ENCODE results near the gene MED7. TPM values are rescaled to one million over a fixed set of nuclear protein-coding genes. Genes with fewer than 3 reads are reported as not detected.

MED7 gene
- total RNA-seq, 2 experiments from 2014 or later: 18.9 to 23.3 TPM

- intact Hi-C loops (cut with micrococcal nuclease; ENCODE audit: unreplicated experiment): no loop called here
- H3K9me3 ChIP-seq (ENCODE audit: low read length): peaks cover 3% of the 10 kb centered on the region; the same call in 1 of the 2 replicates
- H3K4me2 ChIP-seq (ENCODE audit: low read length): no peak overlapping the region
- H3K4me1 ChIP-seq (ENCODE audit: insufficient read depth, low read length, poor library complexity, severe bottlenecking): no peaks in the 10 kb centered on the region
- no peak for TF ChIP-seq EZH2phosphoT487 (IDR thresholded peaks at IDR 0.05; ENCODE audit: borderline replicate concordance, low read depth, low read length)
- TF ChIP-seq, protein P1, sequence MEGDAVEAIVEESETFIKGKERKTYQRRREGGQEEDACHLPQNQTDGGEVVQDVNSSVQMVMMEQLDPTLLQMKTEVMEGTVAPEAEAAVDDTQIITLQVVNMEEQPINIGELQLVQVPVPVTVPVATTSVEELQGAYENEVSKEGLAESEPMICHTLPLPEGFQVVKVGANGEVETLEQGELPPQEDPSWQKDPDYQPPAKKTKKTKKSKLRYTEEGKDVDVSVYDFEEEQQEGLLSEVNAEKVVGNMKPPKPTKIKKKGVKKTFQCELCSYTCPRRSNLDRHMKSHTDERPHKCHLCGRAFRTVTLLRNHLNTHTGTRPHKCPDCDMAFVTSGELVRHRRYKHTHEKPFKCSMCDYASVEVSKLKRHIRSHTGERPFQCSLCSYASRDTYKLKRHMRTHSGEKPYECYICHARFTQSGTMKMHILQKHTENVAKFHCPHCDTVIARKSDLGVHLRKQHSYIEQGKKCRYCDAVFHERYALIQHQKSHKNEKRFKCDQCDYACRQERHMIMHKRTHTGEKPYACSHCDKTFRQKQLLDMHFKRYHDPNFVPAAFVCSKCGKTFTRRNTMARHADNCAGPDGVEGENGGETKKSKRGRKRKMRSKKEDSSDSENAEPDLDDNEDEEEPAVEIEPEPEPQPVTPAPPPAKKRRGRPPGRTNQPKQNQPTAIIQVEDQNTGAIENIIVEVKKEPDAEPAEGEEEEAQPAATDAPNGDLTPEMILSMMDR (conservative IDR thresholded peaks at IDR 0.05; ENCODE audit: low read length): no peak
- no TSS peak for BruUV-seq (replicated peaks)
- DNase-seq (ENCODE audit: low spot score): no peak
- 0 out of 2 replicates have a peak overlapping the region, but pooled peaks have one; percentile 35 for H2AFZ ChIP-seq (ENCODE audit: low read length)
- H4K20me1 ChIP-seq (ENCODE audit: insufficient read depth, low read length): no peaks in the 10 kb centered on the region
- H3K27ac ChIP-seq (ENCODE audit: low read depth, low read length, poor library complexity, severe bottlenecking): no peak overlapping the region
- ChIA-PET POLR2A (interaction anchor here (0.6 to 1.6 kb wide), 8 partner anchors 13 to 254 kb away, joined by 3 to 9 read pairs (median 4); partner anchors contain the start of gene MED7), CTCF (ENCODE audit: unreplicated experiment) (no interaction called here)
- no peaks in the 10 kb centered on the region for H3K9me2 ChIP-seq (ENCODE audit: insufficient read depth, low read length)
- H3K4me3 ChIP-seq (ENCODE audit: low read depth, low read length, poor library complexity, severe bottlenecking): no peak overlapping the region
- H3K36me3 ChIP-seq (ENCODE audit: insufficient read depth, low read length): peaks cover 3% of the 10 kb centered on the region; the same call in 1 of the 2 replicates
- H3K79me2 ChIP-seq (ENCODE audit: insufficient read depth, low read depth, low read length): no peaks in the 10 kb centered on the region
Measured at GRCh38 chr5:157116483-157116954, 26.1 kb downstream of the MED7 start.

DNA sequence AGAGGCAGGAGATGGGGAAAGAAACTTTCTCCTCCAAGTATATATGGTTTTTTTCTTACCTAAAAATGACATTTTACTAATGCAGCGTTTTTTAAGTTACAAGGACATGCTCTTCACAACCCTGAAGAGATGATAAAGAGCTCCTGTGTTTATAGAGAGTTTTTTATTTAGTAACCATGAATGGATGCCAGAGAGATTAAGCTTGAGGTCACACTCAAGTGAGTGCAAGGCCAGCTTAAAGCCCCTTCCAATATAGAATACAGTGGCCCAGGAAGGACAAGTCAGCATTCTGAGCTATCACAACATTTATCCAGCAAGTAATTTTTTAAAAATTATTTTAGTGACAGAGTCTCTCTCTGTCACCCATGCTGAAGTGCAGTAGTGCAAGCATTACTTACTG is 27.2 kb downstream of the MED7 start:
- Histone ChIP-seq H3K9me2 (ENCODE audit: insufficient read depth, low read length) (no peaks in the 10 kb centered on the region), H3K4me2 (ENCODE audit: low read length) (no peak overlapping the region), H3K36me3 (ENCODE audit: insufficient read depth, low read length) (no peaks in the 10 kb centered on the region), H3K4me1 (ENCODE audit: insufficient read depth, low read length, poor library complexity, severe bottlenecking) (no peaks in the 10 kb centered on the region), H3K9me3 (ENCODE audit: low read length) (no peaks in the 10 kb centered on the region), H3K27ac (ENCODE audit: low read depth, low read length, poor library complexity, severe bottlenecking) (no peak overlapping the region), H3K4me3 (ENCODE audit: low read depth, low read length, poor library complexity, severe bottlenecking) (no peak overlapping the region), H4K20me1 (ENCODE audit: insufficient read depth, low read length) (no peaks in the 10 kb centered on the region), H3K79me2 (ENCODE audit: insufficient read depth, low read depth, low read length) (no peaks in the 10 kb centered on the region), H2AFZ (ENCODE audit: low read length) (peak overlapping the region; percentile 23; the same call in 1 of the 2 replicates)
- ChIA-PET CTCF (ENCODE audit: unreplicated experiment) (no interaction called here), POLR2A (interaction anchor here (0.5 to 1.6 kb wide), 10 partner anchors 12 to 577 kb away, joined by 3 to 9 read pairs (median 4); partner anchors contain the start of gene MED7)
- TF ChIP-seq, protein P1 (conservative IDR thresholded peaks at IDR 0.05; ENCODE audit: low read length): no peak
- no peak for TF ChIP-seq EZH2phosphoT487 (IDR thresholded peaks at IDR 0.05; ENCODE audit: borderline replicate concordance, low read depth, low read length)
- intact Hi-C loops (cut with micrococcal nuclease; ENCODE audit: unreplicated experiment): no loop called here
- DNase-seq (ENCODE audit: low spot score): no peak
- no TSS peak for BruUV-seq (replicated peaks)

DNA sequence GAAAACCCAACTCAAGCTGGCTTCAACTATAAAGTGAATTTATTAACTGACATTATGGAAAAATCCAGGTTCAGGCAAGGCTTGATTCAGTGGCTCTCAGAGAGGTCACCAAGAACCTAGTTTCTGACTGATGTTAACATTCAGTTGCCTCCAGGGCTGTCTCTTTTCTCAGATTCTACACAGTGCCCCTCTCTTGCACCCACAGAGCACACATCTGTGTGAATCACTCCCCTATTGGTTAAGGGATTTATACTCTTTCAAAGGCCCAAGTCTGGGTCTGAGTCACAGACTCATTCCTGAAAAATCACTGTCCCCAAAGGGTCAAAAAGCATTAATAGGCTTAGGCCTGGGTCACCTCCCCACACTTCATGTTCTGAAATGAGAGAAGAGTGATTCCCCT is 27.7 kb downstream of the MED7 start:
- ChIA-PET POLR2A (interaction anchor here (0.7 to 1.6 kb wide), 5 partner anchors 11 to 1594 kb away, joined by 3 to 8 read pairs (median 5); partner anchors contain the start of gene MED7), CTCF (ENCODE audit: unreplicated experiment) (no interaction called here)
- H3K36me3 ChIP-seq (ENCODE audit: insufficient read depth, low read length): no peaks in the 10 kb centered on the region
- peak overlapping the region; percentile 23; the same call in 1 of the 2 replicates for H2AFZ ChIP-seq (ENCODE audit: low read length)
- peaks cover 4% of the 10 kb centered on the region for H3K4me1 ChIP-seq (ENCODE audit: insufficient read depth, low read length, poor library complexity, severe bottlenecking)
- no peaks in the 10 kb centered on the region for H3K9me3 ChIP-seq (ENCODE audit: low read length)
- no TSS peak for BruUV-seq (replicated peaks)
- H4K20me1 ChIP-seq (ENCODE audit: insufficient read depth, low read length): no peaks in the 10 kb centered on the region
- DNase-seq (ENCODE audit: low spot score): no peak
- no peaks in the 10 kb centered on the region for H3K9me2 ChIP-seq (ENCODE audit: insufficient read depth, low read length)
- TF ChIP-seq EZH2phosphoT487 (IDR thresholded peaks at IDR 0.05; ENCODE audit: borderline replicate concordance, low read depth, low read length): no peak
- TF ChIP-seq, protein P1 (conservative IDR thresholded peaks at IDR 0.05; ENCODE audit: low read length): no peak
- intact Hi-C loops (cut with micrococcal nuclease; ENCODE audit: unreplicated experiment): no loop called here
- no peak overlapping the region for H3K27ac ChIP-seq (ENCODE audit: low read depth, low read length, poor library complexity, severe bottlenecking)
- no peak overlapping the region for H3K4me2 ChIP-seq (ENCODE audit: low read length)
- no peaks in the 10 kb centered on the region for H3K79me2 ChIP-seq (ENCODE audit: insufficient read depth, low read depth, low read length)
- H3K4me3 ChIP-seq (ENCODE audit: low read depth, low read length, poor library complexity, severe bottlenecking): no peak overlapping the region

Measured in OCI-LY7 (cell line).